ENCODE results near the gene WNT3. TPM values are rescaled to one million over a fixed set of nuclear protein-coding genes. Genes with fewer than 3 reads are reported as not detected.
A peak's percentile ranks its signal among the peaks of the same experiment; 100 is the strongest.

The WNT3 gene
- total and polyA plus RNA-seq, 4 experiments from 2014 or later = not detected

GRCh38 chr17:46818929-46819859 is 702 bp upstream of the WNT3 start:
- Histone ChIP-seq H3K4me3 (ENCODE audit: low read length in 2 of 2) (peak overlapping the region in 1 of 2 donors; percentile 45), H3K36me3 (ENCODE audit: insufficient read depth, low read length) (no peaks in the 10 kb centered on the region), H3K9me3 (ENCODE audit: control insufficient read depth in 1 of 2, low read length in 2 of 2) (no peaks in the 10 kb centered on the region), H3K27me3 (ENCODE audit: insufficient read depth, low read length) (peaks cover 53% of the 10 kb centered on the region), H3K27ac (ENCODE audit: low read depth, low read length) (no peak overlapping the region), H3K4me1 (ENCODE audit: insufficient read depth, low read length) (peaks cover 28% of the 10 kb centered on the region)
- no peak for DNase-seq
- Mint-ChIP-seq H3K9me3 (peaks cover 0 to 2% (median 0%) of the 10 kb centered on the region in 8 donors), H3K36me3 (no peaks in the 10 kb centered on the region), H3K4me1 (peaks cover 7 to 30% (median 15%) of the 10 kb centered on the region in 4 donors), H3K4me3 (peak overlapping the region; percentile 49 to 86 (median 72)), H3K27me3 (peaks cover 48 to 58% of the 10 kb centered on the region in 2 donors), H3K27ac (no peak overlapping the region)
- intact Hi-C loops (cut with micrococcal nuclease) = no loop called here
- CTCF ChIA-PET (ENCODE audit: partially characterized antibody) = no interaction called here
- POLR2A ChIA-PET (ENCODE audit: partially characterized antibody) = no interaction called here

- POLR2A ChIA-PET (ENCODE audit: partially characterized antibody) = no interaction called here
- Mint-ChIP-seq H3K9me3 (peaks cover 0 to 2% (median 0%) of the 10 kb centered on the region in 8 donors), H3K4me3 (peak overlapping the region; percentile 51 to 79 (median 71)), H3K36me3 (no peaks in the 10 kb centered on the region), H3K4me1 (peaks cover 7 to 30% (median 15%) of the 10 kb centered on the region in 4 donors), H3K27ac (no peak overlapping the region), H3K27me3 (peaks cover 55 to 71% of the 10 kb centered on the region in 2 donors)
- CTCF ChIA-PET (ENCODE audit: partially characterized antibody) = no interaction called here
- no peaks in the 10 kb centered on the region for H3K36me3 ChIP-seq (ENCODE audit: insufficient read depth, low read length)
- DNase-seq = no peak
- H3K4me1 ChIP-seq (ENCODE audit: insufficient read depth, low read length) = peaks cover 28% of the 10 kb centered on the region
- peaks cover 59% of the 10 kb centered on the region for H3K27me3 ChIP-seq (ENCODE audit: insufficient read depth, low read length)
- no peaks in the 10 kb centered on the region for H3K9me3 ChIP-seq (ENCODE audit: control insufficient read depth in 1 of 2, low read length in 2 of 2)
- no peak overlapping the region for H3K4me3 ChIP-seq (ENCODE audit: low read length in 2 of 2)
- no peak overlapping the region for H3K27ac ChIP-seq (ENCODE audit: low read depth, low read length)
- intact Hi-C loops (cut with micrococcal nuclease) = no loop called here
These were observed 637 bp downstream of the WNT3 start for GRCh38 chr17:46817901-46818209.

- no peak for DNase-seq
- no peak overlapping the region for H3K4me3 ChIP-seq (ENCODE audit: low read length in 2 of 2)
- Mint-ChIP-seq H3K27me3 (peaks cover 54 to 77% of the 10 kb centered on the region in 2 donors), H3K27ac (no peak overlapping the region), H3K4me1 (peaks cover 7 to 30% (median 15%) of the 10 kb centered on the region in 4 donors), H3K36me3 (no peaks in the 10 kb centered on the region), H3K4me3 (peak overlapping the region in 6 of 8 donors; percentile 67 to 79 (median 74)), H3K9me3 (peaks cover 0 to 2% (median 0%) of the 10 kb centered on the region in 8 donors)
- ChIA-PET CTCF (ENCODE audit: partially characterized antibody) (no interaction called here), POLR2A (ENCODE audit: partially characterized antibody) (no interaction called here)
- peaks cover 28% of the 10 kb centered on the region for H3K4me1 ChIP-seq (ENCODE audit: insufficient read depth, low read length)
- peaks cover 63% of the 10 kb centered on the region for H3K27me3 ChIP-seq (ENCODE audit: insufficient read depth, low read length)
- no peaks in the 10 kb centered on the region for H3K9me3 ChIP-seq (ENCODE audit: control insufficient read depth in 1 of 2, low read length in 2 of 2)
- H3K27ac ChIP-seq (ENCODE audit: low read depth, low read length) = no peak overlapping the region
- intact Hi-C loops (cut with micrococcal nuclease) = no loop called here
- H3K36me3 ChIP-seq (ENCODE audit: insufficient read depth, low read length) = no peaks in the 10 kb centered on the region
These were observed 1.2 kb downstream of the WNT3 start for GRCh38 chr17:46817151-46817900.

- intact Hi-C loops (cut with micrococcal nuclease) = no loop called here
- H3K9me3 Mint-ChIP-seq = peaks cover 0 to 2% (median 0%) of the 10 kb centered on the region in 8 donors
- H3K4me3 ChIP-seq (ENCODE audit: low read length in 2 of 2) = no peak overlapping the region
- H3K27ac Mint-ChIP-seq = peak overlapping the region in 1 of 7 donors; percentile 69
- H3K36me3 Mint-ChIP-seq = no peaks in the 10 kb centered on the region
- H3K9me3 ChIP-seq (ENCODE audit: control insufficient read depth in 1 of 2, low read length in 2 of 2) = no peaks in the 10 kb centered on the region
- H3K27me3 Mint-ChIP-seq = peaks cover 47 to 71% of the 10 kb centered on the region in 2 donors
- H3K36me3 ChIP-seq (ENCODE audit: insufficient read depth, low read length) = no peaks in the 10 kb centered on the region
- H3K27me3 ChIP-seq (ENCODE audit: insufficient read depth, low read length) = peaks cover 55% of the 10 kb centered on the region
- no peak for DNase-seq
- peaks cover 7 to 22% (median 12%) of the 10 kb centered on the region in 4 donors for H3K4me1 Mint-ChIP-seq
- H3K27ac ChIP-seq (ENCODE audit: low read depth, low read length) = no peak overlapping the region
- no peak overlapping the region for H3K4me3 Mint-ChIP-seq
- POLR2A ChIA-PET (ENCODE audit: partially characterized antibody) = no interaction called here
- CTCF ChIA-PET (ENCODE audit: partially characterized antibody) = no interaction called here
- peaks cover 28% of the 10 kb centered on the region for H3K4me1 ChIP-seq (ENCODE audit: insufficient read depth, low read length)
These were observed 2.8 kb downstream of the WNT3 start for GRCh38 chr17:46815474-46816353.

- ChIA-PET CTCF (ENCODE audit: partially characterized antibody) (no interaction called here), POLR2A (ENCODE audit: partially characterized antibody) (no interaction called here)
- Mint-ChIP-seq H3K4me1 (peaks cover 5 to 12% (median 9%) of the 10 kb centered on the region in 4 donors), H3K4me3 (peak overlapping the region in 1 of 8 donors; percentile 59), H3K27ac (no peak overlapping the region), H3K9me3 (peaks cover 0 to 2% (median 0%) of the 10 kb centered on the region in 8 donors), H3K36me3 (no peaks in the 10 kb centered on the region), H3K27me3 (peaks cover 41 to 65% of the 10 kb centered on the region in 2 donors)
- Histone ChIP-seq H3K27me3 (ENCODE audit: insufficient read depth, low read length) (peaks cover 42% of the 10 kb centered on the region), H3K27ac (ENCODE audit: low read depth, low read length) (no peak overlapping the region), H3K4me1 (ENCODE audit: insufficient read depth, low read length) (peaks cover 18% of the 10 kb centered on the region), H3K4me3 (ENCODE audit: low read length in 2 of 2) (no peak overlapping the region), H3K36me3 (ENCODE audit: insufficient read depth, low read length) (no peaks in the 10 kb centered on the region), H3K9me3 (ENCODE audit: control insufficient read depth in 1 of 2, low read length in 2 of 2) (no peaks in the 10 kb centered on the region)
- no peak for DNase-seq
- intact Hi-C loops (cut with micrococcal nuclease) = no loop called here
These were observed 4.0 kb downstream of the WNT3 start for GRCh38 chr17:46814446-46814845.

GRCh38 chr17:46813920-46814319 is 4.6 kb downstream of the WNT3 start:
- DNase-seq = no peak
- Mint-ChIP-seq H3K9me3 (peaks cover 0 to 2% (median 0%) of the 10 kb centered on the region in 8 donors), H3K27me3 (peaks cover 39 to 62% of the 10 kb centered on the region in 2 donors), H3K4me1 (peaks cover 3 to 8% (median 6%) of the 10 kb centered on the region in 4 donors), H3K4me3 (no peak overlapping the region), H3K36me3 (no peaks in the 10 kb centered on the region), H3K27ac (peak overlapping the region in 1 of 7 donors; percentile 18)
- Histone ChIP-seq H3K9me3 (ENCODE audit: control insufficient read depth in 1 of 2, low read length in 2 of 2) (no peaks in the 10 kb centered on the region), H3K4me1 (ENCODE audit: insufficient read depth, low read length) (peaks cover 13% of the 10 kb centered on the region), H3K4me3 (ENCODE audit: low read length in 2 of 2) (no peak overlapping the region), H3K36me3 (ENCODE audit: insufficient read depth, low read length) (no peaks in the 10 kb centered on the region), H3K27ac (ENCODE audit: low read depth, low read length) (no peak overlapping the region), H3K27me3 (ENCODE audit: insufficient read depth, low read length) (peaks cover 40% of the 10 kb centered on the region)
- intact Hi-C loops (cut with micrococcal nuclease) = no loop called here
- CTCF ChIA-PET (ENCODE audit: partially characterized antibody) = no interaction called here
- POLR2A ChIA-PET (ENCODE audit: partially characterized antibody) = no interaction called here

Measured in CD4-positive, alpha-beta memory T cell (primary cell).